Activated CD4-positive, alpha-beta T cell treated with anti-CD3 and anti-CD28 coated beads, Interleukin-2, amount 10 ng/mL, durations not matched to agents 24 days and 14 days (primary cell): ENCODE results near the gene DNAJC15. TPM values are rescaled to one million over a fixed set of nuclear protein-coding genes. Genes with fewer than 3 reads are reported as not detected.
A peak's percentile ranks its signal among the peaks of the same experiment; 100 is the strongest.
"Not testable (repeated sequence)": the region's sequence is repeated elsewhere in the genome, so short reads cannot be mapped to it uniquely, and the experiment has no call there.

ENCODE experiments used
- DNase-seq: peaks from one replicate; pipeline ENCODE4 v3.0.0; 2022
- H3K27ac Mint-ChIP-seq: one replicate; pipeline ENCODE4 v1.8.0; 2022; ENCODE audit warnings: mild to moderate bottlenecking, mixed read lengths
- H3K27me3 Mint-ChIP-seq: one replicate; pipeline ENCODE4 v1.8.0; 2022; ENCODE audit warnings: mixed read lengths
- H3K36me3 Mint-ChIP-seq: one replicate; pipeline ENCODE4 v1.8.0; 2022; ENCODE audit warnings: low read depth, mild to moderate bottlenecking, mixed read lengths
- H3K4me1 Mint-ChIP-seq: one replicate; pipeline ENCODE4 v1.8.0; 2021; ENCODE audit warnings: mixed read lengths
- H3K4me3 Mint-ChIP-seq: one replicate; pipeline ENCODE4 v1.8.0; 2022; ENCODE audit warnings: mild to moderate bottlenecking, moderate library complexity, mixed read lengths
- H3K9me3 Mint-ChIP-seq: one replicate; pipeline ENCODE4 v1.8.0; 2021; ENCODE audit warnings: mixed read lengths
- intact Hi-C: fragments of 100-400 bp; cut with micrococcal nuclease; formaldehyde crosslinking; loops from one replicate; pipeline ENCODE4 v1.15.1; 2023
- total RNA-seq: library from RNA; stranded (reverse); gene quantifications from 2 replicates; pipeline ENCODE4 v1.2.3, GENCODE V29; 2022

DNAJC15 gene
- 16.6 and 17.8 TPM in 2 replicates for total RNA-seq

GRCh38 chr13:43023289-43023963 lies at the start of gene DNAJC15:
Gene DNAJC15, plus strand, starts transcription at chr13:43023586. Its CDS starts 41 bp downstream, at chr13:43023627.
- DNase-seq = peak; percentile 95
- Mint-ChIP-seq H3K27me3 (no peaks in the 10 kb centered on the region), H3K4me3 (peak within 1 kb of the TSS; percentile 98), H3K9me3 (no peaks in the 10 kb centered on the region), H3K36me3 (peaks cover 14% of the 10 kb centered on the region), H3K4me1 (peaks cover 24% of the 10 kb centered on the region), H3K27ac (peak within 1 kb of the TSS; percentile 94)
- intact Hi-C loops = loop anchor here (1.0 to 5.0 kb wide), 5 partner anchors 22 to 54 kb away; partner anchors contain the start of gene EPSTI1

- H3K27ac Mint-ChIP-seq = no peak overlapping the region
- H3K9me3 Mint-ChIP-seq = no peaks in the 10 kb centered on the region
- H3K36me3 Mint-ChIP-seq = peaks cover 56% of the 10 kb centered on the region
- no peak overlapping the region for H3K4me3 Mint-ChIP-seq
- H3K4me1 Mint-ChIP-seq = peaks cover 35% of the 10 kb centered on the region
- DNase-seq = no peak
- intact Hi-C loops = loop anchor here (10.0 kb wide), 2 partner anchors 159 to 381 kb away; no protein-coding TSS in a partner anchor
- no peaks in the 10 kb centered on the region for H3K27me3 Mint-ChIP-seq
These were observed 47.3 kb upstream of the DNAJC15 start for GRCh38 chr13:42976066-42976465.

- Mint-ChIP-seq H3K36me3 (peaks cover 64% of the 10 kb centered on the region), H3K27ac (peak overlapping the region; percentile 39), H3K4me1 (peaks cover 31% of the 10 kb centered on the region), H3K9me3 (no peaks in the 10 kb centered on the region), H3K27me3 (no peaks in the 10 kb centered on the region), H3K4me3 (no peak overlapping the region)
- intact Hi-C loops = loop anchor here (10.0 kb wide), 2 partner anchors 158 to 382 kb away; no protein-coding TSS in a partner anchor
- no peak for DNase-seq
These were observed 46.1 kb upstream of the DNAJC15 start for GRCh38 chr13:42977219-42977659.

- DNase-seq = no peak
- Mint-ChIP-seq H3K9me3 (no peaks in the 10 kb centered on the region), H3K27me3 (no peaks in the 10 kb centered on the region), H3K36me3 (peaks cover 76% of the 10 kb centered on the region), H3K4me1 (peaks cover 50% of the 10 kb centered on the region), H3K27ac (no peak overlapping the region), H3K4me3 (no peak overlapping the region)
- intact Hi-C loops = loop anchor here (5.0 kb wide), 1 partner anchor 41 kb away; the partner anchor contains the start of gene DNAJC15
These were observed 42.1 kb upstream of the DNAJC15 start for GRCh38 chr13:42981317-42981716.

- DNase-seq = no peak
- H3K36me3 Mint-ChIP-seq = peaks cover 73% of the 10 kb centered on the region
- no peak overlapping the region for H3K4me3 Mint-ChIP-seq
- intact Hi-C loops = loop anchor here (5.0 kb wide), 1 partner anchor 40 kb away; the partner anchor contains the start of gene DNAJC15
- no peaks in the 10 kb centered on the region for H3K27me3 Mint-ChIP-seq
- peaks cover 49% of the 10 kb centered on the region for H3K4me1 Mint-ChIP-seq
- H3K9me3 Mint-ChIP-seq = no peaks in the 10 kb centered on the region
- H3K27ac Mint-ChIP-seq = no peak overlapping the region
These were observed 41.5 kb upstream of the DNAJC15 start for GRCh38 chr13:42981853-42982252.

- Mint-ChIP-seq H3K36me3 (peaks cover 62% of the 10 kb centered on the region), H3K27me3 (no peaks in the 10 kb centered on the region), H3K27ac (no peak overlapping the region), H3K9me3 (no peaks in the 10 kb centered on the region), H3K4me1 (peaks cover 50% of the 10 kb centered on the region), H3K4me3 (no peak overlapping the region)
- intact Hi-C loops = loop anchor here (5.0 kb wide), 1 partner anchor 38 kb away; the partner anchor contains the start of gene DNAJC15
- no peak for DNase-seq
These were observed 39.4 kb upstream of the DNAJC15 start for GRCh38 chr13:42984026-42984425.

- no peak for DNase-seq
- H3K4me3 Mint-ChIP-seq = no peak overlapping the region
- H3K27ac Mint-ChIP-seq = peak overlapping the region; percentile 14
- H3K4me1 Mint-ChIP-seq = peaks cover 53% of the 10 kb centered on the region
- intact Hi-C loops = loop anchor here (5.0 kb wide), 1 partner anchor 38 kb away; the partner anchor contains the start of gene DNAJC15
- no peaks in the 10 kb centered on the region for H3K27me3 Mint-ChIP-seq
- no peaks in the 10 kb centered on the region for H3K9me3 Mint-ChIP-seq
- peaks cover 60% of the 10 kb centered on the region for H3K36me3 Mint-ChIP-seq
These were observed 38.7 kb upstream of the DNAJC15 start for GRCh38 chr13:42984691-42985090.

- Mint-ChIP-seq H3K36me3 (peaks cover 51% of the 10 kb centered on the region), H3K27ac (no peak overlapping the region), H3K4me3 (no peak overlapping the region), H3K27me3 (no peaks in the 10 kb centered on the region), H3K9me3 (no peaks in the 10 kb centered on the region), H3K4me1 (peaks cover 53% of the 10 kb centered on the region)
- no peak for DNase-seq
- intact Hi-C loops = no loop called here
These were observed 37.8 kb upstream of the DNAJC15 start for GRCh38 chr13:42985312-42986175.

- no peak for DNase-seq
- Mint-ChIP-seq H3K9me3 (no peaks in the 10 kb centered on the region), H3K4me1 (peaks cover 56% of the 10 kb centered on the region), H3K27ac (no peak overlapping the region), H3K36me3 (peaks cover 47% of the 10 kb centered on the region), H3K27me3 (no peaks in the 10 kb centered on the region), H3K4me3 (no peak overlapping the region)
- intact Hi-C loops = no loop called here
These were observed 37.2 kb upstream of the DNAJC15 start for GRCh38 chr13:42986176-42986574.

GRCh38 chr13:42990291-42991232 lies 32.8 kb upstream of the DNAJC15 start:
- Mint-ChIP-seq H3K9me3 (peaks cover 7% of the 10 kb centered on the region), H3K4me3 (peak overlapping the region; percentile 99), H3K4me1 (peaks cover 56% of the 10 kb centered on the region), H3K27me3 (no peaks in the 10 kb centered on the region), H3K27ac (peak overlapping the region; percentile 99), H3K36me3 (peaks cover 16% of the 10 kb centered on the region)
- peak; percentile 73 for DNase-seq
- intact Hi-C loops = loop anchor here (1.0 to 5.0 kb wide), 5 partner anchors 7 to 1678 kb away; partner anchors contain the start of gene NAA16

GRCh38 chr13:42991233-42991897 lies 32.0 kb upstream of the DNAJC15 start:
- H3K4me3 Mint-ChIP-seq = peak overlapping the region; percentile 99
- peaks cover 11% of the 10 kb centered on the region for H3K36me3 Mint-ChIP-seq
- intact Hi-C loops = loop anchor here (1.0 to 5.0 kb wide), 5 partner anchors 8 to 1679 kb away; partner anchors contain the start of gene NAA16
- not testable (repeated sequence) for DNase-seq, H3K9me3 Mint-ChIP-seq, H3K27me3 Mint-ChIP-seq
- peak overlapping the region; percentile 99 for H3K27ac Mint-ChIP-seq
- peaks cover 57% of the 10 kb centered on the region for H3K4me1 Mint-ChIP-seq
